Dedifferentiated amniotic fluid mesenchymal stem cell (primary cell): ENCODE measurements around the gene TBX3.

Experiments used
- DNase-seq: peaks from one replicate; pipeline ENCODE4 v3.0.0-alpha.2; 2016; ENCODE audit errors: extremely low spot score

TBX3 gene

DNA sequence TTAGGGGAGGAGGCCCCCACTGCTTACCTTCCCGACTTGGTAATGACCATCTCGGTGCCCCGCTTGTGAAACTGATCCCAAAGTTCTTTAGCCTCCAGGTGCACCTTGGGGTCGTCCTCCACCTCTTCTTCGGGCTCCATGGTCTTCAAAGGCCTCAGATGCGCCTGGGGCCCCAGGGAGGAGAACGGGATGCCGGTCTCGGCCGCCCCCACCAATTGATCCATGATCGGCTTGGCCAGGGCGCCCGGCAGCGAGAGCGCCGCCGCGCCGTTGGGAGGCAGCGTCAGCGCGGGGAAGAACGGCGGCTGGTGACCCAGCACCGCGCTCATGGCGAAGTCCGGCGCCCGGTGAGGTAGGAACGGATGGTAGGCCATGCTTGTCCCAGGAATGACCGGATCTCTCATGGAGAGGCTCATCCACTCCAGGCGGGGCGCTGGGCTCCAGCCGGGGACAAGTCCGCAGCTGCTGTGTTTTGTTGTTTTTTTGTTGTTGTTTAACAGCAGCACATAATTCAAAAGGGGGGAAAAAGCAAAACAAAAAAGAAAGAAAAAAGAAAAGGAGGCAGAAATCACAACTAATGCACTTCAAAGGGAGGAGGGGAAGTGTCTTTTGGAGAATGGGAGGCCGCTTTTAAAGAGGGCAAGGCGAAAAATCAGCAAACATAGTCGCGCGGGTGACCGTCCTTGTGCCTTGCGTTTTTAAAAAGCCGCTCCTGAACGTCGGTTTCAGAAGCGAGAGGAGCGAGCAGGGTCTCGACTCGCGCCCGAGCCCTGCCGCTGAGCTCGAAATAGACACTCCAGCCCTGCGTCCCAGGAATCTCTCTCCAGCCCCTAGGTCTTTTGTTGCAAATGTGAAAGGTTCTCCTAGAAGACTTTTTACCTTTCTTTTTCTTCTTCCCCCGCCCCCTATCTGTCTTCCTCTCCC, 928 bp downstream of the TBX3 start:
- no peak for DNase-seq

DNA sequence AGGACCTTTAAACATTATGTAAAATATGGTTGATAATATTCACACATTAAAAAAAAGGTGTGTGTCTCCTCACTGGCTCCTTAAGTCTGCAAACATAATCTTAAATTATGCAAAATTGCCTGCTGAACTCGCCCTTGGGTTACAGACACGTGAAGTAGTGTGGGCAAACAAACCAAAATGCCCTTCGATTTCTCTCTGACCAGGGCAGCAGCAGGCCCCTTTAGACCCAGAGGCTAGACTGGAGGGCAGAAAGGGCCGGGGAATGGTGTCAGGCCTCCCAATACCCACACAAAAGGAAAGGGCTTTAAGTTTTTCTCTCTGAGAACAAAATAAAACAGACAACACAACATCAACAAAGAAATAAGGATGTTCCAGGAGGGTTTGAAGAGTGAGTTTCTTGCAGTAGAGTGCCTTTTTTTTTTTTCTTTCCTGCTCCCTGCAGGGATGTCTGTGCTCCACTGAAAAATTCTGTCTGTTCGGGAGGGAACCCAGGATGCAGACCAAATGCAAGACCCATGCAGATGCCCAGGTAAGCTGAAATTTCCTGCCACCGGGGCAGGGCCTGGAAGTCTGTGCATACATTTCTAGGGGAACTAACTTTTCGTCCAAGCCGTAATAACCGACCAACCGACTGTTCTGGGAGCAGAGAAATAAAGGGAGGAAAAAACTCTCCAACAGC, 1.7 kb downstream of the TBX3 start:
- DNase-seq, result no peak

DNA sequence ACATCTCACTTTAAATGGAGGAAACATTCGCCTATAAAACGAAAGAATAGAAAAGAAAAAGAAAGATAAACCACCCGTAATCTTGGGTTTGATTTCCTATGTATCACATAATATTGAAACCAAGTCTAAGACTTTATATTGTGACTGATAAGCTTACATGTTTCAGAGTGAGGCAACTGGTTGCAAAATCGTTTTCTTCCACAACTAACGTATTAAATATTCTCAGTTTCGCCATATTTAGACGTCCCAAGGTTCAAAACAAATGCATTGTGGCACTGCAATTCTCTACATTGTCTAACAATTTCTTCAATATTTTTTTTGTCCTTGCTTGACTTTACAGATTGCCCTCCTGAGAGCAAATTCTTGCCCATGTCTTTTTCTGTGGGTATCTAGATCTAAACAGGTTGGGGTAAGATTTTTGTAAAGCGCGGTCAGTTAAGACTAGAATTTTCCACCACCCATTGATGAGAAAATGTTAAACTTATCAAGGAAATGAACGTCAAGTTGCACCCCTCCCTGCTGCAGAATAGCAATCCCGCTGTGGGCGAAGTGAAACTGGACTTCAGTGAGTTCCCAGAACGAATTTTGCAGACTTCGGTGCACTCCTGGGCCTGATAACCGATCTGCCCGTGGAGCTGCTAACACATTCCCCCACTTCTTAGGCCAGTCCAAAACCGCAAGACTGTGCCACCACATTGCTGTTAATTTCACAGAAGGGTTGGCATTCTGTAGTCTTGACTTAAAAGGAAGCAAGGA, 2.7 kb downstream of the TBX3 start:
- no peak for DNase-seq

DNA sequence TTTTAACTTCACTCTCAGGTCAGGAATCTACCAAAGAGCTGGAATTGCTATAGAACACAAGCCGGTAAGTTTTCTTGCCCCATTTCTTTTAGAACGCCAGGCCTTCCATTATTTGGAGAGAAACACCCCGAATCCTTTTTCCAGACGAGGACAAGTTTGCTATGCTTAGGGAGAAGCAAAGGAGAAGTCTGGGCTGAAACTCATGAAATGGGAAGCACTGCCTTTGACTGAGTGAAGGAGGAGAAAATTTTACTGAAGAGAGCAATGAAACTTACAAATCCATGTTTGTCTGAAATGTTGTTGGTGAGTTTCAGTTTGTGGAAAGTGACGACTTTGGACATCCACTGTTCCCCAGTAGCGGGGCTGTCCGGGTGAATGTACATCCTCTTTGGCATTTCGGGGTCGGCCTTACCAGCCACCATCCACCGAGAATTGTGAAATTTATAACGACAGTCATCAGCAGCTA, 3.3 kb downstream of the TBX3 start:
- no peak for DNase-seq

DNA sequence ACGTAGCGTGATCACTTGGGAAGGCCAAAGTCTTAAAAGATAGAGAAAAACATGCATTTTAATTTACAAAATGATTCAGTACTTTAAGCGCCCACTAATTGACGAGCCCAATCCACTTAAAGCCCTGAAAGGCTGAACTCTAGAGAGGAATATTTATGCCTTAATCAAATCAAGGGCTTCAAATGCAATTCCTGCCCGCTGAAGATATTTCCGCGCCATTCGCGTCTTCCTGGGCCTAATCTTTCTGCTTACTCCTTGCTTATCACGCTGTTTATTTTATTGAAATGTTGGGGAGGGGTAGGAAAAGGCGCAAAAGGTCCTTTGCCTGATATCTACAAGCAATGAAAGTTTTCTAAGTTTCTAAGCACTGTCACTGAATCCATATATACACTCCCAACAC, 4.0 kb downstream of the TBX3 start:
- no peak for DNase-seq

DNA sequence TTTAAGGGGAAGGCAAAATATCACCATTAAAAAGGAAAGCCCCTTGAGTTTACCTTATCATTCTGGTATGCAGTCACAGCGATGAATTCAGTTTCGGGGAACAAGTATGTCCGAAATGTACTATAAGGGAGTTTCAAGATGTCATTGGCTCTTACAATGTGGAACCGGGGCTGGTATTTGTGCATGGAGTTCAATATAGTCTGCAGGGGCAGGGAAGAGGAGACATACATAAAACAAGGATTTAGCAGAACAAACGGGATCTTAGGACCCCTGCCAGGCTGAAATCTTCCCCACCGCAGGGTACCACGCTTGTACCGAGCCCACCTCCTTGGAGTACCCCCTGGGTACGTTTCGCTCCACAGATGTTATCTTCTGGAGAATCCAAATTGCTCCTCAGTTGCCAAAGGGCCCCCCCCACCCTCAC, 4.5 kb downstream of the TBX3 start:
- DNase-seq, result no peak

DNA sequence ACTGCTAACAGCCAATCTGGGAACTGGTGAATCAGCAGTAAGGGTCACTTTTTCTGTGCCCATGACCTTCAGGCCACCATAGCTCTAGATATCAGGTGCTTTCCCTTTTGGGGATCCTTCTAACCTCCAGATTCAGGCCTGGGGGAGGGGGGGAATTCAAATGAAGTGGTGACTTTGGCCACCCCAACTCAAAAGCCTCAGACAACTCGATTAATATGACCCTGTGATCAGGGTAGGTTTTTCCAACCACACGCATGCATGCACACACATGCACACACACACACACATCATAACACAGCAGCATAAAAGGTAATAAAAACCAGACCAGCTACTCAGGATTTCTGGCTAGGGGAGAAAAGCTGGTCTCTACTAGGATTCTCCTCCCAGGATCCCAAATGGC, 5.3 kb downstream of the TBX3 start:
- no peak for DNase-seq

DNA sequence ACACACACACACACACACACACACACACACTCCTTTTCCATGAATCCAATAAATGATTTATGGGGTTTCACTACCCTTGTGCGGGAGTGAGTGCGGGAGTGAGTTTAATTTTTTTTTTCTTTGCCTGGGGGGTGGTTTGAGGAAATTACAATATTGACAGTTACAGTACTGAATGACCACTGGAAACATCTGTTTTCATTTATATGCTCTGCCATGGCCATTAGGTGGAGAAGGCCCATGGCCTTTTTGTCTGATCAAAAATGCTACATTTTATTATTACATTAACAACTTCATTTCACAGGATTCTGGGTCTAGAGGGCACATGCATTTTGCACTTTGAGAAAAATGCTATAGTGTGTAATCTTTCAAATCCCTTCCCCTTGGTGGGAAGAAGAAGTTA, 5.9 kb downstream of the TBX3 start:
- DNase-seq, result no peak

DNA sequence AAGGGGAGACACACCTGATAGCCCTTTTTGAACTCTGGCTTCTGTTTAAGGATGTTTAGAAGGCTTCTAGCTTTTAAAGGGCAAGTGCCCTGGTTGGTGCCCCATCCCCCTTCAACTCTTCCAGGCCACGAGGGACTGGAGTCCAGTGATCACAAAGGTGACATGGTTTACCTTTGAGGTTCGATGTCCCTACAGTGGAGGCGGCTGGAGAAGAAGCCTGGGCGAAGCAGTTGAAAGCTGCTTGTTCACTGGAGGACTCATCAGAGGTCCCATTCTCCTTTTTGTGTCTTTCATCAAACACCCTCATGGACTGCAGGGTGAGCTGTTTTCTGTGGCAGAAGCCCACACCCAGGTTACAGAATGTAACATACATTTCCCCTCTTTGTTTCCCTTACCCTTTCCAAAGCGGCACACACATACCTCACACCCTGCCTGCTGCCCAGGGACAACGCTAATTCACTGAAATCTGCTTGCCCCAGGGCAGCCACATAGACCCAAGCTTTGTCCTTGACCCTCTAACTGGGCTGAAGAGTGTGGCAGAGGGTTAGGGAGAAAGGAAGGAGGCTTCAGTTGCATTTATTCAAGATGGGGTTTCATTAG, 7.7 kb downstream of the TBX3 start:
- DNase-seq, result no peak

DNA sequence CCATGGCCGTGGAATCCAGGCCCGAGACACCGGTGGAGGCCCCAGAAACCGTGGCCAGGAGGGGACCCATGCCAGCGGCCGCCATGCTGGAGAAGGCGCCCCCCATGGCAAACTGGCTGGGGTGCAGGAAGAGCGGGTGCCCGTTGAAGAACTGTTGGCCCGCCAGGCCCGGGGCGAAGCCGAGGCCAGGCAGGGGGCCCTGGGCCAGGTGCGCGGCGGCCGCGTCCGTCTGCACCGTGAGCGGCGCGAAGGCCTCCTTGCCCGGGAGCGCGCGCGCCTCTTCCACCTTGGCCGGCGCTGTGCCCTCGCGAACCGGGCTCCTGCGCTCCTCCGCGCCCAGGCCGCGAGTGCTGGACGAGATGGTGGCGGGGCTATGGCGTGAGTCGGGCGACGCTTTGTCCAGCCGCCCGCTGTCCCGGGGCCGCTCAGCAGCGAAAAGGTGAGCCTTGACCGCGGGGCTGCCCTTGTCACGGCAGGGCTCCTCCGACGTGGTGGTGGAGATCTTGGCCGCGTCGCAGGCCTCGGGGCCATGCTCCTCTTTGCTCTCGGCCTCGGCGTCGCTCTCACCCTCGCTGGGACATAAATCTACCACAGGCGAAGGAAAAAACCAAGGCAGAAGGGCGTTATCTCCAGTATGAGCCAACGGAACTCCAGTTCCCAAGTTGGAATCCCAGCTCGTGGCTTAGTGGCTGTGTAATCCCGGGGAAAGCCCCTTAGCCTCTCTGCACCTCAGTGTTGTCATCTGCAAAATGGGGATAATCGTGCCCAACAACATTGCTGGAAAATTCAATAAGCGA, 9.5 kb downstream of the TBX3 start:
- DNase-seq, result no peak

DNA sequence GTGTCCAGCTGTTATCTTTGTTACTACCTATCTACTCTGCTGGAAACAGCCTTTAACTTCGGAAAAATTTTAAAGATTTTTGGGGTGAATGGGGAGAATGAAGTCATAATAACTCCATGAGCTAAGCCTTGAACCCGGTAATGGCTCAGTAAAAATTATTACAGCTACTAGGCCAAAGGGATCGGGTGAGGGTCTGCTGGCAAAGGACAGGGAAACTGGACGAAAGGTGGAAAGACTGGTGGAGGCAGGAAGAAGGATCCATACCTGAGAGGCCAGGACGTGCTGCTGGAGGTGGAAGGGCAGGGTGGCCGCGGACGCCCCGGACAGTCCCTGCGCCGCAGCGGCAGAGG, 10.1 kb downstream of the TBX3 start:
- no peak for DNase-seq

DNA sequence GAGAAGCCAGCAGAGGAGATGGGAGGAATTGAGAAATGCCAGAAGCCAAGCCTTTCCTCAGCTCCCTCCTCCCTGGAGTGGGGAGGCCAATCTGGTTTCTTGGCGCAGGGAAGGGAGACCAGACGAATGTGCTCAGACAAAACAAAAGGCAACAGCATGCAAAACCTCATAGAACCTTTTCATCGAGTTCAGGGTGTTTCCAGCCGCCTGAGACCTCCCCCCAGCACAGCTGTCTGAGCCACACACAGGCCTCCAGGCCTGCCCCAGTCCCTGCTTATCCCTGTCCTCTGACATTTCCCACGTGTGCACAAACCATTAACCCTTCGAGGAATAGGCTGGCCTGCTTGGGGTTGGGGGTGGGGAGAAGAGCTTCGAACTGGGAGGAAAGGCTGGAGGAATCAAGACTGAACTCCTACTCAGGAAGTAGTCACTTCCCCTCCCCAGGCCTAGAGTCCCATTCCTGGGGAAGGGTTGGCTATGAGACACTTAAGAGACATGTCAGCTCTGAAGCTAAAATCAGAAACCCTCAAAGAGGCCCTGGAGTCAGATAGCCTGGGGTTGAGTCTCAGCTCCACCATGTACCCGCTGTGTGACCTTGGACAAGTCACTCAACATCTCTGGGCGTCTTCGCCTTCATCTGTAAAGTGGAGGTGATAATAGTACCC, 10.7 kb downstream of the TBX3 start:
- DNase-seq, result peak; percentile 80

DNA sequence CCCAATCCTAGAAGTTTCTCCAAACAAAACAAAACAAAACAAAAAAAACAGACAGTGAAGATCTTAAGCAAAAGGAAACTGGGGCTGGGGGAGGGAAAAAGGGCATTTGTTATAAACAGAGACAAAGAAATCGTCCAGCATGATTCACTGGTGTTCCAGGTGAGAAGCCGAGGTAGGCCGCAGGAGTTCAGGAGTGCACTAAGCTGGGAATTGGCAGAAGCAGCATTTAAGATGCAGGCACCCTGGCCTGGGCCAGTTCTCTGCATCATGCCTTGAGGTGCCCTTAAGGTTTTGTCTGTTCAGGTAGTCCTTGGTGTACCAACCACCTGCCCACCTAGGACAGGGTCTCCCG, 11.2 kb downstream of the TBX3 start:
- no peak for DNase-seq

DNA sequence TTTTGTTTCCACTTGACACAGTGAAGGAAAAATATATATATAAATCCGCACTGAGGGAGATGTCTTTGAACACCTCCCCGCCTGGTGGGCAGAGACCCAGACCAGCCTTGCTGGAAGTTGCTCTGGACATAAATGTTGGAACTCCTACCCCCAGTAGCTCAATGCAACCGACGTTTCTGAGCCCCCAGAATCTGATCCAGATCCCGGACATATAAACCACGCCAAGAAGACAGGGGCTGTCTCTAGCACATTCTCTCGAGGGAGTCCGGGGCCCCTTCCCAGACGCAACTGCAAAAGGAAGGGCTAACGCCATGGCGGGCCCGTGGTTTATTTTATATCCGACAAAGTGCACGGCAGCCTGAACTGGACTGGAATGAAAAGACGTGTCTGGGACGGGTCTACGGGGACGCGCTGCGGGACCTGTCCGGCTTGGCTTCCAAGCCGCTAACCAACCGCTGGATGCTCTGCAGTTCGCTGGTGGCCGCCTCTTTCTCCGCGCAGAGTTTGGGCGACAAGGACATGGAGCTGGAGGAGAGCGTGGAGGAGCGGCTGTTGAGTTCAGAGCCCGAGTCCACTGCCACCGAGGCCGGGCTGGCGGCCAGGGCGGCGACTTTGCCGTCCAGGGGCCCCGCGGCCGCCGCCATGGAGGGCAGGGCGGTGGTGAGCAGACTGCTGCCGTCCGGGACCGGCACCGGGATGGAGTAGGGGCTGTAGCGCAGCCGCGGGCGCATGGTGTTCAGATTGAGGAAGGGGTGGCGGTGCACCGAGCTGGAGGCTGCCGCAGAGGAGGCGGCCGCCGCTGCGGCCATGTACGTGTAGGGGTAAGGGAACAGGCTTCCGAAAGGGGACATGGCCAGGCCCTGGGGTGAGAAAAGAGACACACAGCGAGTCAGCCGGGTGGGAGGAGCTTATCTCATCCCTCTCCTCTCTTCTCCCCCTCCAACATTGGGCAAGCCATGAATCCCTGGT, 12.2 kb downstream of the TBX3 start:
- DNase-seq, result no peak

DNA sequence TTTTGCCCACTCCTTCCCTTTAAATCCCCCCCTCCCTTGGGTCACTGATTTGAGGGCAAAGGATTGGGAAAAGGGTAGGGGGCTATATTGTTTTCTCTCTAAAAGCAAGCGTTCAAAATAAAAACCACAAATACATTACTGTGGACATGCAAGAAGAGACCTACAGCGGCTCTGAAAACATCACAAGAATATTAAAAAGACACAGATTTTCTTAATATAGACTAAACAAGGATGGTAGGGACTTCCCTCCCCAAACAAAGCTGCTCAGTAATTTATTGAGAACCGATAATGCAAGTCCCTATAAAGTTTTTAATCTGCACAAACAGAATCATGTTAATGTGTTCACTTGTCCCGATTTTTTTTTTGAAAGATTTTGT, 12.9 kb downstream of the TBX3 start:
- DNase-seq, result no peak

DNA sequence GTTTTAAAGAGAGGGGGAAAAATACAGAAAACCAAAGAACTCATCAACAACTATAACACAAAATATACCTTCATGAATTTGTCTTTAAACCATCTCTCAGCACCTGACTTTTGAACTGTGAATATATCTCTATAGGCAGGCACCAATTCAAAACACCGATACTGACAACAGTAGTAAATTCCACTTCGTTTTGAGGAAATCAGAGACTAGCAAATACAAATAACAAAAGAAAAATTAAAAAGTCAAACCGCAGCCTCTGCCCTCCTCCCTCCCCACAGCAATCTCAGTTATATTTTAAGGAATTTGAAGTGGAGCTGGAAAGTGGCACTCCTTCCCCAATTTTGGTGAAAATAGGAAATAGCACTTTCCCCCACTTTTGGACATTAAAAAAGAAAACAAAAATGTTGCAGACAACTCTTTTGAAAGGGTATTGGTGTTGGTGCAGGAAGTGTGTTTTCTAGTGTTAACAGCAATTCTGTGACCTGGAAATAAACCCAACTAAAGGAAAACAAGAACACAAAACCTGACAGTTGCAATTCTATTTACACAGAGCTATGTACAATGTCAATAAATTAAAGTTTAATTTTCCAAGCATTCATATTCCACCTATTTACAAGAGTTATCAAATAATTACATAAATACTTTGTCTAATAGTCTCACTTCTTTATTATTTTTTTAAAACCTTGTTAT, 13.5 kb downstream of the TBX3 start:
- DNase-seq, result no peak

DNA sequence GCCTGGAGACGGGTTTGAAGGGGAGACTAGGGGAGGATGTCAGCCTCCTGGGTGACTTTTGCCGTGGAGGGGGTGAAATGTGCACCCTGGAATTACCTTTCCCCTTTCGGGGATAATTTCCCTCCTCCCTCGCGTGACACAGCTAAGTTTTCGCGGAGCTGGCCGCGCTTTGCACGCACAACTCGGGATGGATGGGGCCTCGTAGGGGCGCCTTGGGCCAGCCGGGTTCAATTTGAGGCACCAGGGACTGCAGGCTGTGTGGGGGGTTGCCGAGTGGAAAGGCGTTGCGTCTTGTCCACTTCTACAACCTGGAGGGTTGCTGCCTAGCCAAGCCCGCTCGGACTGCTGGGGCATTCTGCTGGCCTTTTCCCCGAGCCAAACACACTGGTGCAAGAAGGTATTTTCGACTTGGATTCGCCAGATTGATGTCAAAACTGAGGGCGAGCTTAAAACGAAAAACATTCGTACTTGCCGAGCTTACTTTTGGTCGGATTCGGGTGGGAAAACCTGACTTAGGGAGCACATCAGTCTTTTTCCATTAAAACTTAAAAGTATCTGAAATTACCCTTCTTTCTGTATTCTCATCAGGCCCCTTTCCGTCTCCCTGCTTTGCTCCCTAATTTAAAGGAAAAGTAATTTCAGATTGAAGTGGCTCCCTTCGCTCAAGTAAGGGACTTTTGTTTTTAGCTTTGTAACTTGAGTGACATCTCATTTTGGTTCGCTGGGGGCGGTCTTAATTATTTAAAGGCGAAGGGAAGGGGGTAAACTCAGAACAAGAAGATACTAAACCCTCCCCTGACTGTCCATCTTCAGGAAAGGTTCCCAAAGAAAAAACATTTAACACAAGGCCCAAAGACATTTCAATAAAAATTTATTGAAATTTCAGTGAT, 14.3 kb downstream of the TBX3 start:
- no peak for DNase-seq

DNA sequence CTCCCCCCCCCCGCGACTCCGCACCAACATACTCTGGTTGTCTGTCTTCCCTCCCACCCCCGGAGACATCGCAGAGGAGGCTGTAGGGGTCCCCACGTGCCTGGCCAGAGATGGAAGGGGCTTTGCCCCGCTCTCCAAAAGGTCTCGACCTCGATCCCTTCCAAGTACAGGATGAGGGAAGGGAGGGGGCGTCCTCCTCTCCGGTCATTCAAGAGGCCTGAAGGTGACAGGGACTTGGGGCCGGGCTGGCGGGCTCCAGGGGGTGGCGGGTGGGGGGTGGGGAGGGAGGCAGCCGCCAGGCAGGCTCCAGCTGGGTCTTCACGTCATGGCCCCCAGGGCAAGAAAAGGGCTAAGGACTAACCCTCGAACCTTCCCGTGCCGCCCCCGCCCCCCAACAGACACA, 15.1 kb downstream of the TBX3 start:
- DNase-seq, result no peak
